WTC11 (cell line): ENCODE data around the gene SLC25A24.

Source experiments
- ARID4B ChIP-seq: sonication (generic); formaldehyde crosslinking; IDR thresholded peaks from 2 replicates; pipeline ENCODE4 v1.8.0; 2023; ENCODE audit warnings: missing genetic modification reagents, mild to moderate bottlenecking, borderline replicate concordance
- ATF2 ChIP-seq: sonication (generic); formaldehyde crosslinking; IDR thresholded peaks from 2 replicates; pipeline ENCODE4 v1.8.1; 2022; ENCODE audit warnings: low read depth, missing genetic modification reagents, borderline replicate concordance
- ATF3 ChIP-seq: sonication (generic); formaldehyde crosslinking; conservative IDR thresholded peaks from 2 replicates; pipeline ENCODE4 v1.8.1; 2022; ENCODE audit warnings: mild to moderate bottlenecking, missing genetic modification reagents
- CREB1 ChIP-seq: sonication (generic); formaldehyde crosslinking; IDR thresholded peaks from 2 replicates; pipeline ENCODE4 v1.8.0; 2023; ENCODE audit warnings: mild to moderate bottlenecking, missing genetic modification reagents
- E2F1 ChIP-seq: sonication (generic); formaldehyde crosslinking; IDR thresholded peaks from 2 replicates; pipeline ENCODE4 v1.8.0; 2022; ENCODE audit warnings: mild to moderate bottlenecking, missing genetic modification reagents
- FOXP4 ChIP-seq: sonication (generic); formaldehyde crosslinking; IDR thresholded peaks from 2 replicates; pipeline ENCODE4 v1.8.0; 2022; ENCODE audit warnings: mild to moderate bottlenecking, missing genetic modification reagents
- MAX ChIP-seq: sonication (generic); formaldehyde crosslinking; IDR thresholded peaks from 2 replicates; pipeline ENCODE4 v1.8.0; 2022; ENCODE audit warnings: mild to moderate bottlenecking, missing genetic modification reagents
- TCF7 ChIP-seq: sonication (generic); formaldehyde crosslinking; IDR thresholded peaks from 2 replicates; pipeline ENCODE4 v1.8.0; 2022; ENCODE audit warnings: mild to moderate bottlenecking, low read depth, missing genetic modification reagents, moderate library complexity
- TEAD4 ChIP-seq: sonication (generic); formaldehyde crosslinking; IDR thresholded peaks from 2 replicates; pipeline ENCODE4 v1.8.0; 2022; ENCODE audit warnings: mild to moderate bottlenecking, missing genetic modification reagents

GRCh38 chr1:108193333-108193732 is 6.8 kb downstream of the SLC25A24 start:
- TF ChIP-seq ATF3 (CRISPR knock-in tag) = no peak
- TF ChIP-seq ATF2 (CRISPR knock-in tag) = no peak
- no peak for TF ChIP-seq MAX
- no peak for TF ChIP-seq E2F1
- no peak for TF ChIP-seq ARID4B (CRISPR knock-in tag)
- TF ChIP-seq TCF7 (CRISPR knock-in tag) = no peak
- no peak for TF ChIP-seq TEAD4
- no peak for TF ChIP-seq CREB1 (CRISPR knock-in tag)
- TF ChIP-seq FOXP4 (CRISPR knock-in tag) = no peak
